Myocyte (in vitro differentiated cells): Measurements from ENCODE around the gene RGS7. TPM values are rescaled to one million over a fixed set of nuclear protein-coding genes. Genes with fewer than 3 reads are reported as not detected.

Experiments
- DNase-seq: peaks from one replicate; pipeline ENCODE4 v3.0.0-alpha.2; 2012; ENCODE audit warnings: low read depth
- total RNA-seq: library from RNA; depleted of rRNA; stranded (reverse); fragments of >200 nt; gene quantifications from 2 replicates; pipeline ENCODE4 v1.2.3, GENCODE V29; 2014

The RGS7 gene
- total RNA-seq, 1 donor from 2014 or later: not detected

- no peak for DNase-seq
These were observed 509.7 kb downstream of the RGS7 start for GRCh38 chr1:240847325-240847724.

GRCh38 chr1:240844486-240844885 is 512.5 kb downstream of the RGS7 start:
- no peak for DNase-seq

- DNase-seq: no peak
These were observed 513.2 kb downstream of the RGS7 start for GRCh38 chr1:240843798-240844197.

- DNase-seq: no peak
These were observed 520.7 kb downstream of the RGS7 start for GRCh38 chr1:240836271-240836670.

GRCh38 chr1:240835291-240835690 is 521.7 kb downstream of the RGS7 start:
- DNase-seq: no peak

- DNase-seq: no peak
These were observed 523.9 kb downstream of the RGS7 start for GRCh38 chr1:240833075-240833474.

GRCh38 chr1:240831922-240832321 is 525.1 kb downstream of the RGS7 start:
- DNase-seq: no peak

- DNase-seq: peak; percentile 22
These were observed 525.8 kb downstream of the RGS7 start for GRCh38 chr1:240831191-240831631.

- DNase-seq: no peak
These were observed 527.5 kb downstream of the RGS7 start for GRCh38 chr1:240829487-240829886.

GRCh38 chr1:240827786-240828185 is 529.2 kb downstream of the RGS7 start:
- DNase-seq: no peak

- no peak for DNase-seq
These were observed 532.8 kb downstream of the RGS7 start for GRCh38 chr1:240824238-240824637.

- DNase-seq: no peak
These were observed 533.6 kb downstream of the RGS7 start for GRCh38 chr1:240823357-240823756.

- DNase-seq: no peak
These were observed 535.1 kb downstream of the RGS7 start for GRCh38 chr1:240821925-240822324.

GRCh38 chr1:240820816-240821215 is 536.2 kb downstream of the RGS7 start:
- DNase-seq: no peak

- DNase-seq: no peak
These were observed 540.5 kb downstream of the RGS7 start for GRCh38 chr1:240816472-240816871.

GRCh38 chr1:240813720-240814119 is 543.3 kb downstream of the RGS7 start:
- DNase-seq: no peak

GRCh38 chr1:240811256-240811655 is 545.7 kb downstream of the RGS7 start:
- DNase-seq: no peak

GRCh38 chr1:240808381-240808780 is 548.6 kb downstream of the RGS7 start:
- DNase-seq: no peak

- DNase-seq: no peak
These were observed 550.7 kb downstream of the RGS7 start for GRCh38 chr1:240806200-240806745.

- peak; percentile 26 for DNase-seq
These were observed 552.5 kb downstream of the RGS7 start for GRCh38 chr1:240804475-240804874.

- DNase-seq: no peak
These were observed 553.9 kb downstream of the RGS7 start for GRCh38 chr1:240803151-240803550.

- DNase-seq: no peak
These were observed 554.7 kb downstream of the RGS7 start for GRCh38 chr1:240802271-240802670.

GRCh38 chr1:240801442-240801841 is 555.6 kb downstream of the RGS7 start:
- peak; percentile 43 for DNase-seq

GRCh38 chr1:240800291-240800690 is 556.7 kb downstream of the RGS7 start:
- no peak for DNase-seq
